ENCODE results near the gene CXCL3.
"Not testable (repeated sequence)": the region's sequence is repeated elsewhere in the genome, so short reads cannot be mapped to it uniquely, and the experiment has no call there.

CXCL3 gene

GRCh38 chr4:74038425-74039314, at the start of gene CXCL3:
Gene CXCL3 (minus strand): TSS chr4:74038689. CDS start chr4:74038611, 78 bp downstream.
- DNase-seq, result peak; percentile 2

GRCh38 chr4:74087481-74087880, 49.0 kb upstream of the CXCL3 start:
- no peak for DNase-seq

GRCh38 chr4:74085669-74086068, 47.2 kb upstream of the CXCL3 start:
- no peak for DNase-seq

- no peak for DNase-seq
Measured at GRCh38 chr4:74084984-74085383, 46.5 kb upstream of the CXCL3 start.

- no peak for DNase-seq
Measured at GRCh38 chr4:74083546-74083945, 45.1 kb upstream of the CXCL3 start.

GRCh38 chr4:74081035-74081434, 42.5 kb upstream of the CXCL3 start:
- no peak for DNase-seq

GRCh38 chr4:74080351-74080750, 41.9 kb upstream of the CXCL3 start:
- DNase-seq, result not testable (repeated sequence)

- DNase-seq, result not testable (repeated sequence)
Measured at GRCh38 chr4:74079024-74079423, 40.5 kb upstream of the CXCL3 start.

GRCh38 chr4:74073358-74073757, 34.9 kb upstream of the CXCL3 start:
- DNase-seq, result no peak

GRCh38 chr4:74072739-74073138, 34.2 kb upstream of the CXCL3 start:
- DNase-seq, result no peak

- no peak for DNase-seq
Measured at GRCh38 chr4:74067586-74067985, 29.1 kb upstream of the CXCL3 start.

GRCh38 chr4:74066232-74066631, 27.7 kb upstream of the CXCL3 start:
- DNase-seq, result no peak

- no peak for DNase-seq
Measured at GRCh38 chr4:74065115-74065642, 26.7 kb upstream of the CXCL3 start.

GRCh38 chr4:74063859-74064258, 25.4 kb upstream of the CXCL3 start:
- no peak for DNase-seq

- DNase-seq, result no peak
Measured at GRCh38 chr4:74062953-74063352, 24.5 kb upstream of the CXCL3 start.

- DNase-seq, result no peak
Measured at GRCh38 chr4:74061430-74061829, 22.9 kb upstream of the CXCL3 start.

GRCh38 chr4:74059161-74059829, 20.8 kb upstream of the CXCL3 start:
- DNase-seq, result no peak

GRCh38 chr4:74058048-74058651, 19.7 kb upstream of the CXCL3 start:
- no peak for DNase-seq

GRCh38 chr4:74057588-74057987, 19.1 kb upstream of the CXCL3 start:
- no peak for DNase-seq

- no peak for DNase-seq
Measured at GRCh38 chr4:74056858-74057562, 18.5 kb upstream of the CXCL3 start.

- DNase-seq, result no peak
Measured at GRCh38 chr4:74056114-74056857, 17.8 kb upstream of the CXCL3 start.

- no peak for DNase-seq
Measured at GRCh38 chr4:74055498-74055897, 17.0 kb upstream of the CXCL3 start.

Measured in DMS153 (cell line).